H9 (cell line): ENCODE measurements around the gene KLF14. TPM values are rescaled to one million over a fixed set of nuclear protein-coding genes. Genes with fewer than 3 reads are reported as not detected.

Experiments used
- DNase-seq: peaks from one replicate; pipeline ENCODE4 v3.0.0-alpha.2; 2017
- H2AFZ ChIP-seq: one replicate; pipeline ENCODE4 v1.6.1; 2013; ENCODE audit warnings: mild to moderate bottlenecking, low read length, control low read depth, moderate library complexity
- H2AK5ac ChIP-seq: 2 replicates; pipeline ENCODE4 v1.6.1; 2013; ENCODE audit warnings: low read length, control low read depth, mixed read lengths; ENCODE audit not compliant: insufficient read length
- H2BK120ac ChIP-seq: one replicate; pipeline ENCODE4 v1.6.1; 2013; ENCODE audit warnings: low read depth, mild to moderate bottlenecking, low read length, control low read depth, inconsistent platforms; ENCODE audit not compliant: poor library complexity, severe bottlenecking
- H2BK12ac ChIP-seq: 2 replicates; pipeline ENCODE4 v1.6.1; 2013; ENCODE audit warnings: low read length, control low read depth, mixed read lengths, low read depth; ENCODE audit not compliant: insufficient read length
- H2BK15ac ChIP-seq: 2 replicates; pipeline ENCODE4 v1.6.1; 2013; ENCODE audit warnings: low read depth, low read length, control low read depth
- H2BK20ac ChIP-seq: one replicate; pipeline ENCODE4 v1.6.1; 2013; ENCODE audit warnings: low read depth, mild to moderate bottlenecking, low read length, control low read depth, inconsistent platforms; ENCODE audit not compliant: poor library complexity, severe bottlenecking
- H2BK5ac ChIP-seq: 2 replicates; pipeline ENCODE4 v1.6.1; 2013; ENCODE audit warnings: low read length, control low read depth, mixed read lengths; ENCODE audit not compliant: insufficient read length
- H3K14ac ChIP-seq: 2 replicates; pipeline ENCODE4 v1.6.1; 2013; ENCODE audit warnings: low read length, control low read depth; ENCODE audit not compliant: insufficient read depth
- H3K18ac ChIP-seq: 2 replicates; pipeline ENCODE4 v1.6.1; 2013; ENCODE audit warnings: low read depth, mild to moderate bottlenecking, mixed read lengths, low read length, control low read depth; ENCODE audit not compliant: insufficient read length
- H3K23ac ChIP-seq: 2 replicates; pipeline ENCODE4 v1.6.1; 2013; ENCODE audit warnings: low read length, control low read depth, mixed read lengths, low read depth; ENCODE audit not compliant: insufficient read length
- H3K23me2 ChIP-seq: 2 replicates; pipeline ENCODE4 v1.6.1; 2013; ENCODE audit warnings: low read depth, mild to moderate bottlenecking, mixed read lengths, low read length, control low read depth; ENCODE audit not compliant: insufficient read length, poor library complexity, severe bottlenecking
- H3K27ac ChIP-seq: 2 replicates; pipeline ENCODE4 v1.5.1; 2013; ENCODE audit warnings: low read length, control low read depth, mixed read lengths, low read depth; ENCODE audit not compliant: insufficient read length
- H3K27me3 ChIP-seq: 2 replicates; pipeline ENCODE4 v1.6.1; 2013; ENCODE audit warnings: low read length, control low read depth, inconsistent platforms; ENCODE audit not compliant: insufficient read depth
- H3K4ac ChIP-seq: 2 replicates; pipeline ENCODE4 v1.6.1; 2013; ENCODE audit warnings: low read depth, mild to moderate bottlenecking, control low read depth, inconsistent platforms, low read length, moderate library complexity
- H3K4me1 ChIP-seq: 2 replicates; pipeline ENCODE4 v1.6.1; 2013; ENCODE audit warnings: low read length, control low read depth, inconsistent platforms; ENCODE audit not compliant: insufficient read depth
- H3K4me2 ChIP-seq: 2 replicates; pipeline ENCODE4 v1.6.1; 2013; ENCODE audit warnings: low read length, control low read depth, mixed read lengths; ENCODE audit not compliant: insufficient read length, insufficient read depth
- H3K56ac ChIP-seq: 2 replicates; pipeline ENCODE4 v1.6.1; 2013; ENCODE audit warnings: low read depth, mild to moderate bottlenecking, mixed read lengths, low read length, control low read depth; ENCODE audit not compliant: insufficient read length
- H3K79me1 ChIP-seq: 2 replicates; pipeline ENCODE4 v1.6.1; 2013; ENCODE audit warnings: low read depth, mild to moderate bottlenecking, moderate library complexity, low read length, control low read depth, inconsistent platforms; ENCODE audit not compliant: insufficient read depth, poor library complexity, severe bottlenecking
- H3K79me2 ChIP-seq: 2 replicates; pipeline ENCODE4 v1.6.1; 2013; ENCODE audit warnings: low read length, control low read depth, inconsistent platforms; ENCODE audit not compliant: insufficient read depth
- H3K9ac ChIP-seq: 2 replicates; pipeline ENCODE4 v1.6.1; 2013; ENCODE audit warnings: low read length, control low read depth, mixed read lengths; ENCODE audit not compliant: insufficient read length; ENCODE audit errors: extremely low read depth
- H3K9me3 ChIP-seq: one replicate; pipeline ENCODE4 v1.6.1; 2013; ENCODE audit warnings: low read depth, low read length, inconsistent platforms; ENCODE audit not compliant: control insufficient read depth
- H3T11ph ChIP-seq: one replicate; pipeline ENCODE4 v1.6.1; 2013; ENCODE audit warnings: mild to moderate bottlenecking, low read length, control low read depth, inconsistent platforms
- H4K20me1 ChIP-seq: one replicate; pipeline ENCODE4 v1.6.1; 2013; ENCODE audit not compliant: control insufficient read depth, insufficient read length, insufficient read depth
- H4K5ac ChIP-seq: 2 replicates; pipeline ENCODE4 v1.6.1; 2013; ENCODE audit warnings: low read depth, mild to moderate bottlenecking, mixed read lengths, low read length, control low read depth; ENCODE audit not compliant: insufficient read length
- H4K8ac ChIP-seq: replicated peaks from 2 replicates; pipeline ENCODE4 v1.6.1; 2013; ENCODE audit warnings: low read length, control low read depth, mixed read lengths, low read depth; ENCODE audit not compliant: insufficient read length
- H4K91ac ChIP-seq: 2 replicates; pipeline ENCODE4 v1.6.1; 2013; ENCODE audit warnings: low read depth, mild to moderate bottlenecking, moderate library complexity, mixed read lengths, low read length, control low read depth; ENCODE audit not compliant: insufficient read length
- H3K27ac Mint-ChIP-seq, 3 experiments: 2 replicates in 2 of 3; 3 replicates in 1 of 3; pipeline ENCODE4 v1.8.0; 2020 to 2021; ENCODE audit warnings: mixed read lengths in 3 of 3, mild to moderate bottlenecking in 1 of 3, moderate library complexity in 1 of 3
- H3K27me3 Mint-ChIP-seq: 2 replicates; pipeline ENCODE4 v1.8.0; 2021; ENCODE audit warnings: low read depth, mild to moderate bottlenecking, moderate library complexity, mixed read lengths
- H3K36me3 Mint-ChIP-seq, 3 experiments: 2 replicates in 2 of 3; 3 replicates in 1 of 3; pipeline ENCODE4 v1.8.0; 2020 to 2021; ENCODE audit warnings: low read depth in 3 of 3, mixed read lengths in 3 of 3; ENCODE audit not compliant: insufficient read depth in 1 of 3
- H3K4me1 Mint-ChIP-seq, 2 experiments: 2 replicates each; pipeline ENCODE4 v1.8.0; 2020; ENCODE audit warnings: mixed read lengths in 2 of 2
- H3K4me3 Mint-ChIP-seq, 2 experiments: 2 replicates in 1 of 2; 3 replicates in 1 of 2; pipeline ENCODE4 v1.8.0; 2020 to 2021; ENCODE audit warnings: mild to moderate bottlenecking in 2 of 2, mixed read lengths in 2 of 2, moderate library complexity in 1 of 2
- H3K9me3 Mint-ChIP-seq, 2 experiments: 2 replicates in 1 of 2; 3 replicates in 1 of 2; pipeline ENCODE4 v1.8.0; 2020; ENCODE audit warnings: mild to moderate bottlenecking in 2 of 2, mixed read lengths in 2 of 2, moderate library complexity in 1 of 2
- total RNA-seq: library from RNA; stranded (reverse); gene quantifications from 2 replicates; pipeline ENCODE4 v1.2.1, GENCODE V29; 2021
- TF ChIP-seq, protein P1 (sequence below): fragments of 200-600 bp; sonication (generic); conservative IDR thresholded peaks from 3 replicates; pipeline ENCODE4 v1.8.0; 2021; ENCODE audit warnings: antibody characterized with exemption, mild to moderate bottlenecking

The KLF14 gene
- total RNA-seq, 1 experiment from 2014 or later: not detected

DNA sequence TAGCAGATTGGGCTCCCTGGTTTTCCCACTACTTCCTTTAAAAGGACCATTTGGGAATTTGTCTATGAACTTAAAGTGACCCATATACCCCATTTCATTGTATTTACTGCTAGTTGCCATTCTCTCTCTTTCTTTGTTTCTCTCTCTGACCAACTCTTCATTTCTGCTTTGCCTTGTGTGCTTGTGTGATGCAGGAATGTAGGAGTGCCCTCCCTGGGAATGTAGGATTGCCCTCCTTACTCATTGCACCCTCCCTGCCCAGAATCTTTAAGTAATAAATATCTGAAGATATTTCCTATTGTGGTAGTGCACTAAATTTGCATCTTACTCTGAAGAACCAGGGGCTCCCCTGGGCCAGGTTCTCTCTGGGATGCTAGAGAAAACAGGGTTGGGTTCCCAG is 47.3 kb upstream of the KLF14 start:
- Histone ChIP-seq H2BK120ac (no peak overlapping the region), H3K27me3 (no peaks in the 10 kb centered on the region), H3K23me2 (no peaks in the 10 kb centered on the region), H3K9ac (no peak overlapping the region), H3K4me1 (no peaks in the 10 kb centered on the region), H3K4ac (no peak overlapping the region), H2BK15ac (no peak overlapping the region), H3K79me1 (no peaks in the 10 kb centered on the region), H3K18ac (no peak overlapping the region), H2BK20ac (no peak overlapping the region), H2AK5ac (no peak overlapping the region), H3K4me2 (no peak overlapping the region), H3K56ac (no peak overlapping the region), H2BK5ac (no peak overlapping the region), H3T11ph (no peak overlapping the region), H4K5ac (no peak overlapping the region), H3K27ac (no peak overlapping the region), H2AFZ (no peak overlapping the region), H3K14ac (no peak overlapping the region), H4K20me1 (no peaks in the 10 kb centered on the region), H3K23ac (no peak overlapping the region), H2BK12ac (no peak overlapping the region), H3K79me2 (no peaks in the 10 kb centered on the region), H3K9me3 (no peaks in the 10 kb centered on the region), H4K8ac (no peak overlapping the region), H4K91ac (no peak overlapping the region)
- peaks cover 2% of the 10 kb centered on the region; the same call in 1 of the 2 replicates for H3K27me3 Mint-ChIP-seq
- H3K9me3 Mint-ChIP-seq: no peaks in the 10 kb centered on the region; a peak in 1 of 5 replicates
- H3K4me3 Mint-ChIP-seq: no peak overlapping the region
- DNase-seq: no peak
- H3K4me1 Mint-ChIP-seq: peaks cover 3 to 7% of the 10 kb centered on the region in 2 experiments; a peak in 3 of 4 replicates
- TF ChIP-seq, protein P1, sequence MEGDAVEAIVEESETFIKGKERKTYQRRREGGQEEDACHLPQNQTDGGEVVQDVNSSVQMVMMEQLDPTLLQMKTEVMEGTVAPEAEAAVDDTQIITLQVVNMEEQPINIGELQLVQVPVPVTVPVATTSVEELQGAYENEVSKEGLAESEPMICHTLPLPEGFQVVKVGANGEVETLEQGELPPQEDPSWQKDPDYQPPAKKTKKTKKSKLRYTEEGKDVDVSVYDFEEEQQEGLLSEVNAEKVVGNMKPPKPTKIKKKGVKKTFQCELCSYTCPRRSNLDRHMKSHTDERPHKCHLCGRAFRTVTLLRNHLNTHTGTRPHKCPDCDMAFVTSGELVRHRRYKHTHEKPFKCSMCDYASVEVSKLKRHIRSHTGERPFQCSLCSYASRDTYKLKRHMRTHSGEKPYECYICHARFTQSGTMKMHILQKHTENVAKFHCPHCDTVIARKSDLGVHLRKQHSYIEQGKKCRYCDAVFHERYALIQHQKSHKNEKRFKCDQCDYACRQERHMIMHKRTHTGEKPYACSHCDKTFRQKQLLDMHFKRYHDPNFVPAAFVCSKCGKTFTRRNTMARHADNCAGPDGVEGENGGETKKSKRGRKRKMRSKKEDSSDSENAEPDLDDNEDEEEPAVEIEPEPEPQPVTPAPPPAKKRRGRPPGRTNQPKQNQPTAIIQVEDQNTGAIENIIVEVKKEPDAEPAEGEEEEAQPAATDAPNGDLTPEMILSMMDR: no peak
- H3K36me3 Mint-ChIP-seq: no peaks in the 10 kb centered on the region; a peak in 1 of 7 replicates
- no peak overlapping the region for H3K27ac Mint-ChIP-seq
